NCI-H2029 treated with DMSO at 0.1 percent for 48 hours (cell line): ENCODE data around the gene PLB1.

Experiments used
- DNase-seq: peaks from one replicate; lab custom pipeline; 2025; lab: John Stamatoyannopoulos, UW

PLB1 gene

GRCh38 chr2:28590496-28591301 lies 94.8 kb downstream of the PLB1 start:
- DNase-seq, result no peak

GRCh38 chr2:28591711-28592335 lies 96.0 kb downstream of the PLB1 start:
- no peak for DNase-seq

- DNase-seq, result no peak
These were observed 96.6 kb downstream of the PLB1 start for GRCh38 chr2:28592481-28592880.

GRCh38 chr2:28593160-28593755 lies 97.4 kb downstream of the PLB1 start:
- DNase-seq, result no peak

DNA sequence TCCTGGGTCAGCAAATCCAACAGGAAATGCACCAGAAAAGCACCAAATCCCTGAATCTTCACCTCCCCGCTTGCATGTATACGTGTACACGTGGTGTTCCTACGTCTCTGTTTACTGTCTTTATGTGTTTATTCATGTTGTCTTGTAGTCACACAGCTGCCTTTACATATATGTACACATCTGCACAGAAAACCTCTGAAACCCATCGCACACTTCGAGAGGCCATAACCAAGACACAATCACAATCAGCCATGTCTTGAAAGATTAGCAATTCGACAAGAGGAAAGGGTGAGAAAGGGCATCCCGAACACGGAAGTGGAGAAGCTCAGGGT lies 98.1 kb downstream of the PLB1 start:
- DNase-seq, result no peak

DNA sequence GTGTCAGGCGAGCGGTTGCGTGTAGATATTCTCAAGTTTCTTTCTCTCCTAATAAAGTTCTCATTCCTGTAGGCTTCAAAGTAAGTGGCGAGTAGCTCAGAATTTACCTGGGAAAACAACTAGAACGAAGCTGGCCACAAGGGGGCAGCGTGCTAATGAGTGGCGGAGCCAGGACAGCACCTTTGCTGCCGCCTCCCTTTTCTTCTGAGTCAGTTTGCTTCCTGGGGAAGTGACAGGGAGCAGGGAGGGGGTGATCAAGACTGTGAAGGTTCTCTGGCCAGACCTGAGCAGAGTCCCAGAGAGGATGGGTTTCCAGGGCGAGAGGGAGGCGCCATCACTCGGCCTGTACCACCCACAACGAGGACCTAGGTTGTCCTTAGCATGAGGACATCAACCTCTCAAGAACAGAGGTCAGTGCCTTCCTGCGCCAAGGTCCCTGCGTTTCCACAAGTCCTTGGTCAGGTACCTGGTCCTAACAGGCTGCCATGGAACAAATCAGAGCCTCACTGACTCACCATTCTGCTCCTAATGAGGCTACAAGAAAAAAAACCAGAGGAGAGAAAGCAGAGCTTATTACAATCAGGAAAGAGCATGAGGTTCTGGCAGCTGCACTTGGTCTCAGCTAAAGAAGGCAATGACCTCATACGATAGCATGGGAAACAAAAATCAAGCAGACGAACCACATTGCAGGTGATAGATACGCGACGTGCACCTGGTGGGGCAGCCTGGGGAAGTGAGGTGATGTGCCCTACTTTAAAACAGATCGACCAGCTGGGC lies 98.7 kb downstream of the PLB1 start:
- DNase-seq, result peak; percentile 61

GRCh38 chr2:28595323-28595722 lies 99.5 kb downstream of the PLB1 start:
- no peak for DNase-seq

DNA sequence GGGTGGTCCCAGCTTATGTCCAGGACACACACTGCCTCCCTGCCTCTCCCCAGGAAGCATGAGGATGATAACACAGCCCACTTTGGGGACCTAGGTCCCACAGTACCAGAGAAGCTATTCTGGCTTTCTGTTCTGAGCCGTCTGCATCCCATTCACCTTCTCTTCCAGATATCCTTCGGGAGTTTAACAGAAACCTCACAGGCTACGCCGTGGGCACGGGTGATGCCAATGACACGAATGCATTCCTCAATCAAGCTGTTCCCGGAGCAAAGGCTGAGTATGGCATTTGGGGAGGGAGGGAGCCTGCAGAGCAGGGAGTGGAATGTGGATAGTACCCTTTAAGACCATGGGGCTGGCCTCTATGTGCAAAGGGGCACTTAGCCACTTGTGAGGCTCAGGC lies 102.6 kb downstream of the PLB1 start:
- DNase-seq, result no peak

- no peak for DNase-seq
These were observed 104.3 kb downstream of the PLB1 start for GRCh38 chr2:28600181-28600580.

- DNase-seq, result no peak
These were observed 105.8 kb downstream of the PLB1 start for GRCh38 chr2:28601616-28602015.

DNA sequence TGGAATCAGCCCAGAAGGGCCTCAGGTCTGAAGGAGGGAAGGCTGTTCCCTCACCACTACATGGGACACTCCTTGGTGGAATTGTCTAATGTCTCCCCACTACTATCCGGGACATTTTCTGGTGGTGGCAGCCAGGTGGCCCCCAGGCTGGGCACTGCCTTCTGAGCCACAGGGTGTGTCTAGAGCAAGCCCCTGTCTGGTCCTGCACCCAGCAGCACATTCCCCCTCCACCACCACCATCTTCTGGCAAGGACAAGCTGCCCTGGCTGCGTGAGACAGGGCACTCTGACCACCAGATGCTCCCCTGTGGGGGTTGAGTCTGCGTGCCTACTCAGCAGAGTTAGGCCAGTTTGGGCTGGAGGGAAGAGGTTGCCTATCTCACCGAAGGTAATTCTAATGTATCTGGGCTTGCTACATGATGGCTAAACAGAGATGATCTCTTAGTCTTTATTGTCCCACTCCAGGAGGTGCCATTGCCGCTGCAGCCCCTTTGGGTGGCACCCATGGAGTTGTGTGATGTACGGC lies 106.3 kb downstream of the PLB1 start:
- DNase-seq, result no peak

GRCh38 chr2:28602751-28603639 lies 107.1 kb downstream of the PLB1 start:
- no peak for DNase-seq

GRCh38 chr2:28603821-28604220 lies 108.0 kb downstream of the PLB1 start:
- no peak for DNase-seq

DNA sequence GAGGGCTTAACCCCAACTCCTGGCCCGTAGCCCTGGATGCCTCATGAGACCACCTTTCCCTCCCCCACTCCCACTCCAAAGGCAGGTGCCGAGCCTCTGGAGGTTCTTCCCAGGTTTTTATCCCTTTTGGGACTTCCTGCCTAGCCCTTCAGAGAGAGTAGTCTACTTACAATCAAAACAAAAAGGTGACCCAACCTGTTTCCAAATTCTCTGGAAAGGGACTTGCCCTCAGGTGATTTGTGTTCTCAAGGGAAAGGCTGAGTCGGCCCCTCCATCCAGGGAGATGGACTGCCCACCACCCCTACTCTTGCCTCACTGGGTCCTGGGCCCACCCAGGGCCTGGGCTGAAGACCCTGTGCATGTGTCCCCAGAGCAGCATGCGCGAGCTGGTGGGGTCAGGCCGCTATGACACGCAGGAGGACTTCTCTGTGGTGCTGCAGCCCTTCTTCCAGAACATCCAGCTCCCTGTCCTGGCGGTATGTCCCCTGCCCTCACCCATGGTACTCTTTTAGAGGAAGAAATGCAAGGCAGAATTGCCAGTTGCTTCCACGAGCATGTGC lies 108.5 kb downstream of the PLB1 start:
- no peak for DNase-seq

GRCh38 chr2:28606986-28607441 lies 111.2 kb downstream of the PLB1 start:
- no peak for DNase-seq

DNA sequence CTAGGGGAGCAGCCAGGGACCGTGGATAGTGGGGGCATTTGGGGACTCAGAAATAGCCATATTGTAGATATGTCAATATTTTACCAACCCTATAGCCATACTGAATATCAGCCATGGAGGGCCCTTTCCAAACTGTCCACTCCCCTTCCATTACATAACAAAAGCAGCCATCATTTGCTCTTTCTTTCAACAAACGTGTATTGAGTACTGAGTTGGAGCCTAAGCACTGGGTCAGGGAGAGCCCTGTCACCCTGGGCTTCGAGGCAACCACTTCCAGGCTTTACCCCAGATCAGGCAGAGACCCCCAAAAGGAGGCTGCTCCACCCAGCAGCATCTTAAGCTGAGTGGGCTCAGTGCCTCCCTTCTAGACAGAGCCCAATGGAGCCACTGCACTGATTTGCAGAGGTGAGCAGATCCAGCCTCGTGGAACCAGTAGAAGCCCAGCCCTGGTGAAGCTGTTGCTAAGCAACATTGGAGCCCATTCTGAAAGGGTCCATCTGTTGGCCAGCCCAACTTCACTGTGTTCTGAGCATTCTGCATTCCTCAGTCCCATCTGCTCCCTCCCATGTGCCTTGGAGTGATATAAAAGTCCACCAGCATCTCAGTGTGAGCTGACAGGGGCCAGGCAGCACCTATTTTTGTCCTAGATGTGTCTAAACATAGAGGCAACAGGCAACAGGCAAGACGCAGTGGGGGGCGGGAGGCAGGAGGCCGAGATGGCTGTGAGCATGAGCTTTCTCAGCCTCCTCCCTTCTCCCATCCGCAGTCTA lies 112.1 kb downstream of the PLB1 start:
- no peak for DNase-seq

DNA sequence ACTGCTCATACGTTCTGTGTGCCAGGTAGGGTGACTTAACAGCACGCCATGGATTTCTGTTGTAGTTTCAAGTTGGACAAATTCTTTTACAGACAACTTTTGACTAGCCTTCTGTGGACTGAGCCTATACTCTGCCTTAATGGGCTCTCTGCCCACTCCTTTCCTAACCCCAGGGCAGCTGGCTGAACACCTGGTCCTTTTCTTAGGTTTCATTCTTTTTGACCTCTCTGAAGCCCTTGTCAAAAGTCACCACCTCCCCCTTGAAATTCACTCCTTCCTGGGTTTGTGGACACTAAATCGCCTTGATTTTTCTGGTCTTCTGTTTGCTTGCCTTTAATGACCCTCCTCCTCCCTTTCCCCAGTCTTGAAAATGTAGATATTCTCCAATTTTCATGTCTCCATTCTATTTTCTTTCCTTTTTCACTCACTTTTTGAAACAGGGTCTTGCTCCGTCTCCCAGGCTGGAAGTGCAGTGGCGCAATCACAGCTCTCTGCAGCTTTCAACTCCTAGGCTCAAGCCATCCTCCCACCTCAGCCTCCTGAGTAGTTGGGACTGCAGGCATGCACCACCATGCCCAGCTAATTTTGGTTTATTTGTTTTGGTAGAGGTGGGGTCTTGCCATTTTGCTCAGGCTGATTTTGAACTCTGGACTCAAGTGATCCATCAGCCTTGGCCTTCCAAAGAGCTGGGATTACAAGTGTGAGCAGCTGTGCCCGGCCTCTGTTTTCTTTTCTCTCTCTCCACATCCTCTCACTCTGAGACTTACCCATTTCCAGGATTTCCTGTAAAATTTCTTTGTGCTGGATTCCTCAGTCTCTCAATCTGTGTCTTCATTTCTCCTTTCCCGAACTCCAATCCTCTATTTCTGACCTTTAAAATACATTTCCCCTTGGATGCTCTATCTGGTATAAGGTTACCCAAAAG lies 112.9 kb downstream of the PLB1 start:
- DNase-seq, result no peak

GRCh38 chr2:28610583-28611201 lies 114.8 kb downstream of the PLB1 start:
- DNase-seq, result no peak
